KMS-11 (cell line): Measurements from ENCODE around the gene ROCK1.

Source experiments
- H2AFZ ChIP-seq: fragments of 200-600 bp; sonication (generic); 2 replicates; pipeline ENCODE4 v1.6.1; 2016; ENCODE audit warnings: antibody characterized with exemption, mixed run types, low read depth
- H3K27ac ChIP-seq: fragments of 200-600 bp; sonication (generic); 2 replicates; pipeline ENCODE4 v1.6.1; 2016; ENCODE audit warnings: mild to moderate bottlenecking, mixed run types
- H3K27me3 ChIP-seq: fragments of 200-600 bp; sonication (generic); 2 replicates; pipeline ENCODE4 v1.6.1; 2017; ENCODE audit warnings: mild to moderate bottlenecking, low read depth, mixed run types, moderate library complexity; ENCODE audit not compliant: insufficient read depth
- H3K36me3 ChIP-seq: fragments of 200-600 bp; sonication (generic); 2 replicates; pipeline ENCODE4 v1.6.1; 2017; ENCODE audit warnings: mild to moderate bottlenecking, mixed run types; ENCODE audit not compliant: insufficient read depth
- H3K4me1 ChIP-seq: fragments of 200-600 bp; sonication (generic); 2 replicates; pipeline ENCODE4 v1.6.1; 2016; ENCODE audit warnings: mild to moderate bottlenecking, low read depth, mixed run types; ENCODE audit not compliant: poor library complexity, severe bottlenecking
- H3K4me2 ChIP-seq: fragments of 200-600 bp; sonication (generic); 2 replicates; pipeline ENCODE4 v1.7.0; 2016; ENCODE audit warnings: mild to moderate bottlenecking, mixed run types
- H3K4me3 ChIP-seq: fragments of 200-600 bp; sonication (generic); IDR thresholded peaks from 2 replicates; pipeline ENCODE4 v1.6.1; 2017; ENCODE audit warnings: low read depth, low read length, mixed read lengths; ENCODE audit not compliant: insufficient read depth
- H3K79me2 ChIP-seq: fragments of 200-600 bp; sonication (generic); 2 replicates; pipeline ENCODE4 v1.6.1; 2016; ENCODE audit warnings: low read depth, mixed run types; ENCODE audit not compliant: insufficient read depth
- H3K9ac ChIP-seq: fragments of 200-600 bp; sonication (generic); 2 replicates; pipeline ENCODE4 v1.6.1; 2016; ENCODE audit warnings: mild to moderate bottlenecking, mixed run types
- H4K20me1 ChIP-seq: fragments of 200-600 bp; sonication (generic); 2 replicates; pipeline ENCODE4 v1.6.1; 2016; ENCODE audit warnings: mild to moderate bottlenecking, mixed run types; ENCODE audit not compliant: insufficient read depth
- TF ChIP-seq, protein P1 (sequence below): fragments of 200-600 bp; sonication (generic); conservative IDR thresholded peaks from 2 replicates; pipeline ENCODE4 v1.6.1; 2017; ENCODE audit warnings: low read depth, mild to moderate bottlenecking, antibody characterized with exemption, low read length, moderate library complexity, mixed read lengths

ROCK1 gene

GRCh38 chr18:21053127-21053526 lies 58.5 kb downstream of the ROCK1 start:
- H3K4me3 ChIP-seq, result no peak overlapping the region
- no peaks in the 10 kb centered on the region for H4K20me1 ChIP-seq
- H3K27ac ChIP-seq, result no peak overlapping the region
- TF ChIP-seq, protein P1, sequence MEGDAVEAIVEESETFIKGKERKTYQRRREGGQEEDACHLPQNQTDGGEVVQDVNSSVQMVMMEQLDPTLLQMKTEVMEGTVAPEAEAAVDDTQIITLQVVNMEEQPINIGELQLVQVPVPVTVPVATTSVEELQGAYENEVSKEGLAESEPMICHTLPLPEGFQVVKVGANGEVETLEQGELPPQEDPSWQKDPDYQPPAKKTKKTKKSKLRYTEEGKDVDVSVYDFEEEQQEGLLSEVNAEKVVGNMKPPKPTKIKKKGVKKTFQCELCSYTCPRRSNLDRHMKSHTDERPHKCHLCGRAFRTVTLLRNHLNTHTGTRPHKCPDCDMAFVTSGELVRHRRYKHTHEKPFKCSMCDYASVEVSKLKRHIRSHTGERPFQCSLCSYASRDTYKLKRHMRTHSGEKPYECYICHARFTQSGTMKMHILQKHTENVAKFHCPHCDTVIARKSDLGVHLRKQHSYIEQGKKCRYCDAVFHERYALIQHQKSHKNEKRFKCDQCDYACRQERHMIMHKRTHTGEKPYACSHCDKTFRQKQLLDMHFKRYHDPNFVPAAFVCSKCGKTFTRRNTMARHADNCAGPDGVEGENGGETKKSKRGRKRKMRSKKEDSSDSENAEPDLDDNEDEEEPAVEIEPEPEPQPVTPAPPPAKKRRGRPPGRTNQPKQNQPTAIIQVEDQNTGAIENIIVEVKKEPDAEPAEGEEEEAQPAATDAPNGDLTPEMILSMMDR, result no peak
- H3K4me2 ChIP-seq, result no peak overlapping the region
- no peaks in the 10 kb centered on the region for H3K4me1 ChIP-seq
- H2AFZ ChIP-seq, result no peak overlapping the region
- no peak overlapping the region for H3K9ac ChIP-seq
- no peaks in the 10 kb centered on the region for H3K36me3 ChIP-seq
- H3K27me3 ChIP-seq, result no peaks in the 10 kb centered on the region
- H3K79me2 ChIP-seq, result 0 out of 2 replicates have a peak, but pooled peaks cover 16% of the 10 kb centered on the region

- no peak overlapping the region for H3K27ac ChIP-seq
Observed at GRCh38 chr18:21052385-21052784, 59.2 kb downstream of the ROCK1 start.

DNA sequence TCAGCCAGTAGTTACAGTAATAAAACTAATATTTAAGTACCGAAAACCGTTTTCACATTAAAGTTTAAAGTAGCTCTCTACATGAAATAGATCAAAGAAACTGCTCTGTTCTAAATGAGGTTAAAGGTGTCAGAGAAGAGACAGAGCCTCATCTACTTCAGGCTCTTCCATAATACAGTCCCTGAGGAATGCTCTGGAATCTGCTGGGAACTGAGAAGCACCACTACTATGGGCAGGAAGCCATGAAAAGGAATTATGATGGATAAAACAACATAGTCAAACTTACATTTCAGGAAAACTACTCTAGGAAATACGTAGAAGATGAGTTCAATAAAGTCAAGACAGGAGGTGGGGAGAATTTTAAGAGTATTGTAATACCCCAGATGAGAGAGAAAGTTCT lies 60.0 kb downstream of the ROCK1 start:
- Histone ChIP-seq H3K4me3 (no peak overlapping the region), H2AFZ (no peak overlapping the region), H3K79me2 (0 out of 2 replicates have a peak, but pooled peaks cover 16% of the 10 kb centered on the region), H3K4me1 (no peaks in the 10 kb centered on the region), H3K36me3 (no peaks in the 10 kb centered on the region), H4K20me1 (no peaks in the 10 kb centered on the region), H3K27me3 (no peaks in the 10 kb centered on the region), H3K4me2 (no peak overlapping the region), H3K9ac (no peak overlapping the region), H3K27ac (no peak overlapping the region)
- TF ChIP-seq, protein P1, result no peak

More at GRCh38 chr18:21052385-21052784, 59.2 kb downstream of the ROCK1 start:
- H3K4me1 ChIP-seq, result no peaks in the 10 kb centered on the region
- H3K36me3 ChIP-seq, result no peaks in the 10 kb centered on the region
- 0 out of 2 replicates have a peak, but pooled peaks cover 16% of the 10 kb centered on the region for H3K79me2 ChIP-seq
- H4K20me1 ChIP-seq, result no peaks in the 10 kb centered on the region
- TF ChIP-seq, protein P1, result no peak
- no peak overlapping the region for H3K4me2 ChIP-seq
- no peak overlapping the region for H3K4me3 ChIP-seq
- no peaks in the 10 kb centered on the region for H3K27me3 ChIP-seq
- H2AFZ ChIP-seq, result no peak overlapping the region
- H3K9ac ChIP-seq, result no peak overlapping the region

- Histone ChIP-seq H3K9ac (no peak overlapping the region), H4K20me1 (no peaks in the 10 kb centered on the region), H3K4me2 (no peak overlapping the region), H2AFZ (no peak overlapping the region), H3K36me3 (no peaks in the 10 kb centered on the region), H3K4me1 (no peaks in the 10 kb centered on the region), H3K4me3 (no peak overlapping the region), H3K27me3 (no peaks in the 10 kb centered on the region), H3K79me2 (0 out of 2 replicates have a peak, but pooled peaks cover 12% of the 10 kb centered on the region), H3K27ac (no peak overlapping the region)
- TF ChIP-seq, protein P1, result no peak
Observed at GRCh38 chr18:21049306-21049705, 62.3 kb downstream of the ROCK1 start.
